ENCODE data around the gene ACTMAP.

- TF ChIP-seq HOMEZ (CRISPR knock-in tag; IDR thresholded peaks at IDR 0.05) (no peak), TSHZ1 (CRISPR knock-in tag; IDR thresholded peaks at IDR 0.05) (no peak), CTCF (IDR thresholded peaks at IDR 0.05 in 2 of 3, conservative IDR thresholded peaks at IDR 0.05 in 1 of 3; ENCODE audit: insufficient read depth in 2 of 3, low read depth in 1 of 3, low read length in 3 of 3) (no peak)
Observed at GRCh38 chr19:40721936-40722661, 28.2 kb downstream of the ACTMAP start.

All from K562 (cell line).